GM23338 (cell line): ENCODE data around the gene CIAO3. TPM values are rescaled to one million over a fixed set of nuclear protein-coding genes. Genes with fewer than 3 reads are reported as not detected.

ENCODE experiments used
- ATAC-seq: fragments of 200-7000 bp; cut with Tn5 transposase; 3 replicates; pipeline ENCODE4 v1.9.1; 2020
- DNase-seq: peaks from one replicate; pipeline ENCODE4 v3.0.0-alpha.2; 2015; ENCODE audit warnings: low spot score
- H2AFZ ChIP-seq: fragments of 200-600 bp; sonication (generic); 2 replicates; pipeline ENCODE4 v1.8.0; 2016; ENCODE audit warnings: antibody characterized with exemption, mild to moderate bottlenecking, moderate library complexity
- H3F3A ChIP-seq: fragments of 200-600 bp; sonication (generic); replicated peaks from 2 replicates; pipeline ENCODE4 v1.8.0; 2017; ENCODE audit warnings: antibody characterized with exemption, mixed run types, low read depth
- H3K27ac ChIP-seq: fragments of 200-600 bp; sonication (generic); 2 replicates; pipeline ENCODE4 v1.6.1; 2016; ENCODE audit warnings: low read depth
- H3K27me3 ChIP-seq: fragments of 200-600 bp; sonication (generic); 2 replicates; pipeline ENCODE4 v1.8.0; 2016; ENCODE audit warnings: mild to moderate bottlenecking, mixed run types, moderate library complexity; ENCODE audit not compliant: insufficient read depth
- H3K36me3 ChIP-seq: fragments of 200-600 bp; sonication (generic); 2 replicates; pipeline ENCODE4 v1.8.0; 2016; ENCODE audit warnings: mild to moderate bottlenecking; ENCODE audit not compliant: insufficient read depth
- H3K4me1 ChIP-seq: fragments of 200-600 bp; sonication (generic); 2 replicates; pipeline ENCODE4 v1.8.0; 2016; ENCODE audit warnings: mild to moderate bottlenecking, moderate library complexity; ENCODE audit not compliant: insufficient read depth
- H3K4me2 ChIP-seq: fragments of 200-600 bp; sonication (generic); 2 replicates; pipeline ENCODE4 v1.7.1; 2017; ENCODE audit warnings: mixed run types
- H3K4me3 ChIP-seq: fragments of 200-600 bp; sonication (generic); 2 replicates; pipeline ENCODE4 v1.6.1; 2016; ENCODE audit warnings: mixed run types
- H3K79me2 ChIP-seq: fragments of 200-600 bp; sonication (generic); replicated peaks from 2 replicates; pipeline ENCODE4 v1.8.0; 2017; ENCODE audit warnings: mild to moderate bottlenecking; ENCODE audit not compliant: insufficient read depth
- H3K9me2 ChIP-seq: fragments of 200-600 bp; sonication (generic); 2 replicates; pipeline ENCODE4 v1.8.0; 2017; ENCODE audit not compliant: insufficient read depth
- H4K20me1 ChIP-seq: fragments of 200-600 bp; sonication (generic); replicated peaks from 2 replicates; pipeline ENCODE4 v1.8.0; 2017; ENCODE audit warnings: mild to moderate bottlenecking; ENCODE audit not compliant: insufficient read depth
- H3K27ac Mint-ChIP-seq: 2 replicates; pipeline ENCODE4 v1.8.0; 2020; ENCODE audit warnings: inconsistent platforms, mild to moderate bottlenecking, moderate library complexity, mixed read lengths
- H3K27me3 Mint-ChIP-seq: 3 replicates; pipeline ENCODE4 v1.8.0; 2022; ENCODE audit warnings: low read depth, mild to moderate bottlenecking, moderate library complexity, mixed read lengths, inconsistent platforms; ENCODE audit not compliant: insufficient read depth, poor library complexity
- H3K36me3 Mint-ChIP-seq: 3 replicates; pipeline ENCODE4 v1.8.0; 2021; ENCODE audit warnings: low read depth, mild to moderate bottlenecking, inconsistent platforms, moderate library complexity, mixed read lengths
- H3K4me1 Mint-ChIP-seq: 3 replicates; pipeline ENCODE4 v1.8.0; 2020; ENCODE audit warnings: mild to moderate bottlenecking, inconsistent platforms, mixed read lengths
- H3K4me3 Mint-ChIP-seq: 3 replicates; pipeline ENCODE4 v1.8.0; 2021; ENCODE audit warnings: moderate library complexity, mild to moderate bottlenecking, inconsistent platforms, mixed read lengths
- H3K9me3 Mint-ChIP-seq: 3 replicates; pipeline ENCODE4 v1.8.0; 2020; ENCODE audit warnings: moderate library complexity, mild to moderate bottlenecking, inconsistent platforms, mixed read lengths
- CREB1 ChIP-seq: fragments of 250-450 bp; sonication (Bioruptor Pico); IDR thresholded peaks from 2 replicates; pipeline ENCODE4 v1.5.0; 2020; ENCODE audit warnings: low read depth, mild to moderate bottlenecking, moderate library complexity
- ETS1 ChIP-seq: IDR thresholded peaks from 2 replicates; pipeline ENCODE4 v1.6.1; 2016; ENCODE audit warnings: antibody characterized with exemption
- EZH2 ChIP-seq: fragments of 200-600 bp; sonication (generic); IDR thresholded peaks from one replicate; pipeline ENCODE4 v1.8.0; 2017; ENCODE audit warnings: antibody characterized with exemption, mild to moderate bottlenecking, low read depth; ENCODE audit not compliant: unreplicated experiment
- EZH2phosphoT487 ChIP-seq: fragments of 200-600 bp; sonication (generic); IDR thresholded peaks from one replicate; pipeline ENCODE4 v1.8.1; 2018; ENCODE audit warnings: antibody characterized with exemption; ENCODE audit not compliant: unreplicated experiment
- JUNB ChIP-seq: IDR thresholded peaks from one replicate; pipeline ENCODE4 v1.6.1; 2016; ENCODE audit warnings: antibody characterized with exemption; ENCODE audit not compliant: unreplicated experiment
- NANOG ChIP-seq: IDR thresholded peaks from 2 replicates; pipeline ENCODE4 v1.6.1; 2016; ENCODE audit warnings: antibody characterized with exemption, borderline replicate concordance
- POLR2AphosphoS5 ChIP-seq: IDR thresholded peaks from 2 replicates; pipeline ENCODE4 v1.6.1; 2016; ENCODE audit warnings: antibody characterized with exemption, low read depth
- STAT1 ChIP-seq: IDR thresholded peaks from one replicate; pipeline ENCODE4 v1.6.1; 2016; ENCODE audit warnings: antibody characterized with exemption; ENCODE audit not compliant: unreplicated experiment
- ZNF114 ChIP-seq: fragments of 250-450 bp; sonication (Bioruptor Pico); IDR thresholded peaks from 2 replicates; pipeline ENCODE4 v1.5.0; 2020; ENCODE audit warnings: mild to moderate bottlenecking, moderate library complexity
- ZNF331 ChIP-seq: fragments of 250-450 bp; sonication (Bioruptor Pico); IDR thresholded peaks from 2 replicates; pipeline ENCODE4 v1.5.0; 2020; ENCODE audit warnings: low read depth, mild to moderate bottlenecking, moderate library complexity
- polyA plus RNA-seq: library from polyadenylated mRNA; unstranded; fragments of >200 nt; fragmentation: Nextera tagmentation; extraction: Ambion mirVana; gene quantifications from 2 replicates; pipeline ENCODE4 v1.2.1, GENCODE V29; 2016
- total RNA-seq: library from RNA; depleted of rRNA; stranded (reverse); fragments of >200 nt; shearing (Covaris generic); gene quantifications from 2 replicates; pipeline ENCODE4 v1.2.3, GENCODE V29; 2014
- TF ChIP-seq, protein P1 (sequence below): fragments of 250-450 bp; sonication (Bioruptor Pico); IDR thresholded peaks from 2 replicates; pipeline ENCODE4 v1.5.0; 2020; ENCODE audit warnings: mild to moderate bottlenecking, moderate library complexity
- TF ChIP-seq, protein P2 (sequence below), 2 experiments: fragments of 200-600 bp in 1 of 2; sonication (generic) in 1 of 2; conservative IDR thresholded peaks; 2 replicates each; pipeline versions ENCODE4 v1.5.1 to v1.6.1; 2016 to 2017; ENCODE audit warnings: antibody characterized with exemption in 2 of 2, low read depth in 2 of 2, mild to moderate bottlenecking in 2 of 2, moderate library complexity in 1 of 2

The CIAO3 gene
- total and polyA plus RNA-seq, 2 experiments from 2014 or later: 13.0 to 42.3 TPM

- H3K36me3 Mint-ChIP-seq: no peaks in the 10 kb centered on the region
- H3K4me3 ChIP-seq: no peak overlapping the region
- DNase-seq (no peak), ATAC-seq (no peak)
- no peak overlapping the region for H2AFZ ChIP-seq
- H3K36me3 ChIP-seq: no peaks in the 10 kb centered on the region
- H3K4me2 ChIP-seq: no peak overlapping the region
- no peak overlapping the region for H3K27ac ChIP-seq
- no peaks in the 10 kb centered on the region for H3K79me2 ChIP-seq
- H3K9me3 Mint-ChIP-seq: no peaks in the 10 kb centered on the region
- TF ChIP-seq ETS1 (no peak), NANOG (no peak), CREB1 (CRISPR knock-in tag) (no peak), EZH2 (no peak), EZH2phosphoT487 (no peak), ZNF114 (CRISPR knock-in tag) (no peak), JUNB (no peak), ZNF331 (no peak), STAT1 (no peak), POLR2AphosphoS5 (no peak)
- TF ChIP-seq, protein P1, sequence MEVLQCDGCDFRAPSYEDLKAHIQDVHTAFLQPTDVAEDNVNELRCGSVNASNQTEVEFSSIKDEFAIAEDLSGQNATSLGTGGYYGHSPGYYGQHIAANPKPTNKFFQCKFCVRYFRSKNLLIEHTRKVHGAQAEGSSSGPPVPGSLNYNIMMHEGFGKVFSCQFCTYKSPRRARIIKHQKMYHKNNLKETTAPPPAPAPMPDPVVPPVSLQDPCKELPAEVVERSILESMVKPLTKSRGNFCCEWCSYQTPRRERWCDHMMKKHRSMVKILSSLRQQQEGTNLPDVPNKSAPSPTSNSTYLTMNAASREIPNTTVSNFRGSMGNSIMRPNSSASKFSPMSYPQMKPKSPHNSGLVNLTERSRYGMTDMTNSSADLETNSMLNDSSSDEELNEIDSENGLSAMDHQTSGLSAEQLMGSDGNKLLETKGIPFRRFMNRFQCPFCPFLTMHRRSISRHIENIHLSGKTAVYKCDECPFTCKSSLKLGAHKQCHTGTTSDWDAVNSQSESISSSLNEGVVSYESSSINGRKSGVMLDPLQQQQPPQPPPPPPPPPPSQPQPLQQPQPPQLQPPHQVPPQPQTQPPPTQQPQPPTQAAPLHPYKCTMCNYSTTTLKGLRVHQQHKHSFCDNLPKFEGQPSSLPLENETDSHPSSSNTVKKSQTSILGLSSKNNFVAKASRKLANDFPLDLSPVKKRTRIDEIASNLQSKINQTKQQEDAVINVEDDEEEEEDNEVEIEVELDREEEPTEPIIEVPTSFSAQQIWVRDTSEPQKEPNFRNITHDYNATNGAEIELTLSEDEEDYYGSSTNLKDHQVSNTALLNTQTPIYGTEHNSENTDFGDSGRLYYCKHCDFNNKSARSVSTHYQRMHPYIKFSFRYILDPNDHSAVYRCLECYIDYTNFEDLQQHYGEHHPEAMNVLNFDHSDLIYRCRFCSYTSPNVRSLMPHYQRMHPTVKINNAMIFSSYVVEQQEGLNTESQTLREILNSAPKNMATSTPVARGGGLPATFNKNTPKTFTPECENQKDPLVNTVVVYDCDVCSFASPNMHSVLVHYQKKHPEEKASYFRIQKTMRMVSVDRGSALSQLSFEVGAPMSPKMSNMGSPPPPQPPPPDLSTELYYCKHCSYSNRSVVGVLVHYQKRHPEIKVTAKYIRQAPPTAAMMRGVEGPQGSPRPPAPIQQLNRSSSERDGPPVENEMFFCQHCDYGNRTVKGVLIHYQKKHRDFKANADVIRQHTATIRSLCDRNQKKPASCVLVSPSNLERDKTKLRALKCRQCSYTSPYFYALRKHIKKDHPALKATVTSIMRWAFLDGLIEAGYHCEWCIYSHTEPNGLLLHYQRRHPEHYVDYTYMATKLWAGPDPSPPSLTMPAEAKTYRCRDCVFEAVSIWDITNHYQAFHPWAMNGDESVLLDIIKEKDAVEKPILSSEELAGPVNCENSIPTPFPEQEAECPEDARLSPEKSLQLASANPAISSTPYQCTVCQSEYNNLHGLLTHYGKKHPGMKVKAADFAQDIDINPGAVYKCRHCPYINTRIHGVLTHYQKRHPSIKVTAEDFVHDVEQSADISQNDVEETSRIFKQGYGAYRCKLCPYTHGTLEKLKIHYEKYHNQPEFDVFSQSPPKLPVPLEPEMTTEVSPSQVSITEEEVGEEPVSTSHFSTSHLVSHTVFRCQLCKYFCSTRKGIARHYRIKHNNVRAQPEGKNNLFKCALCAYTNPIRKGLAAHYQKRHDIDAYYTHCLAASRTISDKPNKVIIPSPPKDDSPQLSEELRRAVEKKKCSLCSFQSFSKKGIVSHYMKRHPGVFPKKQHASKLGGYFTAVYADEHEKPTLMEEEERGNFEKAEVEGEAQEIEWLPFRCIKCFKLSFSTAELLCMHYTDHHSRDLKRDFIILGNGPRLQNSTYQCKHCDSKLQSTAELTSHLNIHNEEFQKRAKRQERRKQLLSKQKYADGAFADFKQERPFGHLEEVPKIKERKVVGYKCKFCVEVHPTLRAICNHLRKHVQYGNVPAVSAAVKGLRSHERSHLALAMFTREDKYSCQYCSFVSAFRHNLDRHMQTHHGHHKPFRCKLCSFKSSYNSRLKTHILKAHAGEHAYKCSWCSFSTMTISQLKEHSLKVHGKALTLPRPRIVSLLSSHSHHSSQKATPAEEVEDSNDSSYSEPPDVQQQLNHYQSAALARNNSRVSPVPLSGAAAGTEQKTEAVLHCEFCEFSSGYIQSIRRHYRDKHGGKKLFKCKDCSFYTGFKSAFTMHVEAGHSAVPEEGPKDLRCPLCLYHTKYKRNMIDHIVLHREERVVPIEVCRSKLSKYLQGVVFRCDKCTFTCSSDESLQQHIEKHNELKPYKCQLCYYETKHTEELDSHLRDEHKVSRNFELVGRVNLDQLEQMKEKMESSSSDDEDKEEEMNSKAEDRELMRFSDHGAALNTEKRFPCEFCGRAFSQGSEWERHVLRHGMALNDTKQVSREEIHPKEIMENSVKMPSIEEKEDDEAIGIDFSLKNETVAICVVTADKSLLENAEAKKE: no peak
- TF ChIP-seq, protein P2, sequence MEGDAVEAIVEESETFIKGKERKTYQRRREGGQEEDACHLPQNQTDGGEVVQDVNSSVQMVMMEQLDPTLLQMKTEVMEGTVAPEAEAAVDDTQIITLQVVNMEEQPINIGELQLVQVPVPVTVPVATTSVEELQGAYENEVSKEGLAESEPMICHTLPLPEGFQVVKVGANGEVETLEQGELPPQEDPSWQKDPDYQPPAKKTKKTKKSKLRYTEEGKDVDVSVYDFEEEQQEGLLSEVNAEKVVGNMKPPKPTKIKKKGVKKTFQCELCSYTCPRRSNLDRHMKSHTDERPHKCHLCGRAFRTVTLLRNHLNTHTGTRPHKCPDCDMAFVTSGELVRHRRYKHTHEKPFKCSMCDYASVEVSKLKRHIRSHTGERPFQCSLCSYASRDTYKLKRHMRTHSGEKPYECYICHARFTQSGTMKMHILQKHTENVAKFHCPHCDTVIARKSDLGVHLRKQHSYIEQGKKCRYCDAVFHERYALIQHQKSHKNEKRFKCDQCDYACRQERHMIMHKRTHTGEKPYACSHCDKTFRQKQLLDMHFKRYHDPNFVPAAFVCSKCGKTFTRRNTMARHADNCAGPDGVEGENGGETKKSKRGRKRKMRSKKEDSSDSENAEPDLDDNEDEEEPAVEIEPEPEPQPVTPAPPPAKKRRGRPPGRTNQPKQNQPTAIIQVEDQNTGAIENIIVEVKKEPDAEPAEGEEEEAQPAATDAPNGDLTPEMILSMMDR (conservative IDR thresholded peaks at IDR 0.05; ENCODE audit: low read depth in 2 of 2): no peak
- no peak overlapping the region for H3K4me3 Mint-ChIP-seq
- H3K4me1 ChIP-seq: no peaks in the 10 kb centered on the region
- peaks cover 8% of the 10 kb centered on the region for H3K27me3 Mint-ChIP-seq
- H4K20me1 ChIP-seq: no peaks in the 10 kb centered on the region
- no peaks in the 10 kb centered on the region for H3K27me3 ChIP-seq
- peaks cover 3% of the 10 kb centered on the region; the same call in 1 of the 2 replicates for H3F3A ChIP-seq
- no peaks in the 10 kb centered on the region for H3K9me2 ChIP-seq
- no peaks in the 10 kb centered on the region for H3K4me1 Mint-ChIP-seq
- no peak overlapping the region for H3K27ac Mint-ChIP-seq
These were observed 33.5 kb upstream of the CIAO3 start for GRCh38 chr16:774086-775001.
